Measurements from ENCODE around the gene RFX6.

DNA sequence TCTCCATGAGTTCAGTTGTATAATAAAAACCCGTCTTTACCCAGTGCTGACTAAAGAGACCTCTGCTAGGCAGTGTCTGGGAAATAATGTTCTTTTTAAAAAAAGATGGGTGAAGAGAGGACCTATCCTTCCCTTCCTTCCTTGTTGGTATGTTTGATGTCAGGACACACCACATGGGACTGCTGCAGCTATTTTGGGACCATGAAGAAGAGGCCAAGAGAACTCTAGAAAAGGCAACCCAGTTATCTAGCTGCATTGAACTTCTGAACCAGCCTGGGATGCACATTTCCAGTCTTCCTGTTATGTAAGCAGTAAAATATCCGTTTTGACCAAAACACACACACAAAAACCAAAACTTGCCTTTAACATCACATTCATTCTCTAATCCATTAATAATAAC lies 77.3 kb downstream of the RFX6 start:
- TF ChIP-seq EZH2phosphoT487 (conservative IDR thresholded peaks at IDR 0.05; ENCODE audit: low read length): no peak
- TF ChIP-seq, protein P1, sequence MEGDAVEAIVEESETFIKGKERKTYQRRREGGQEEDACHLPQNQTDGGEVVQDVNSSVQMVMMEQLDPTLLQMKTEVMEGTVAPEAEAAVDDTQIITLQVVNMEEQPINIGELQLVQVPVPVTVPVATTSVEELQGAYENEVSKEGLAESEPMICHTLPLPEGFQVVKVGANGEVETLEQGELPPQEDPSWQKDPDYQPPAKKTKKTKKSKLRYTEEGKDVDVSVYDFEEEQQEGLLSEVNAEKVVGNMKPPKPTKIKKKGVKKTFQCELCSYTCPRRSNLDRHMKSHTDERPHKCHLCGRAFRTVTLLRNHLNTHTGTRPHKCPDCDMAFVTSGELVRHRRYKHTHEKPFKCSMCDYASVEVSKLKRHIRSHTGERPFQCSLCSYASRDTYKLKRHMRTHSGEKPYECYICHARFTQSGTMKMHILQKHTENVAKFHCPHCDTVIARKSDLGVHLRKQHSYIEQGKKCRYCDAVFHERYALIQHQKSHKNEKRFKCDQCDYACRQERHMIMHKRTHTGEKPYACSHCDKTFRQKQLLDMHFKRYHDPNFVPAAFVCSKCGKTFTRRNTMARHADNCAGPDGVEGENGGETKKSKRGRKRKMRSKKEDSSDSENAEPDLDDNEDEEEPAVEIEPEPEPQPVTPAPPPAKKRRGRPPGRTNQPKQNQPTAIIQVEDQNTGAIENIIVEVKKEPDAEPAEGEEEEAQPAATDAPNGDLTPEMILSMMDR (IDR thresholded peaks at IDR 0.05; ENCODE audit: insufficient read depth, low read length, poor library complexity, severe bottlenecking): no peak

Data from SU-DHL-6 (cell line).